NCI-H345 treated with DMSO at 0.1 percent for 48 hours (cell line): ENCODE data around the gene ZNF660.
"Not testable (repeated sequence)": the region's sequence is repeated elsewhere in the genome, so short reads cannot be mapped to it uniquely, and the experiment has no call there.

Experiments
- DNase-seq: peaks from one replicate; lab custom pipeline; 2025; ENCODE audit not compliant: unreplicated experiment; lab: John Stamatoyannopoulos, UW

Gene ZNF660

DNA sequence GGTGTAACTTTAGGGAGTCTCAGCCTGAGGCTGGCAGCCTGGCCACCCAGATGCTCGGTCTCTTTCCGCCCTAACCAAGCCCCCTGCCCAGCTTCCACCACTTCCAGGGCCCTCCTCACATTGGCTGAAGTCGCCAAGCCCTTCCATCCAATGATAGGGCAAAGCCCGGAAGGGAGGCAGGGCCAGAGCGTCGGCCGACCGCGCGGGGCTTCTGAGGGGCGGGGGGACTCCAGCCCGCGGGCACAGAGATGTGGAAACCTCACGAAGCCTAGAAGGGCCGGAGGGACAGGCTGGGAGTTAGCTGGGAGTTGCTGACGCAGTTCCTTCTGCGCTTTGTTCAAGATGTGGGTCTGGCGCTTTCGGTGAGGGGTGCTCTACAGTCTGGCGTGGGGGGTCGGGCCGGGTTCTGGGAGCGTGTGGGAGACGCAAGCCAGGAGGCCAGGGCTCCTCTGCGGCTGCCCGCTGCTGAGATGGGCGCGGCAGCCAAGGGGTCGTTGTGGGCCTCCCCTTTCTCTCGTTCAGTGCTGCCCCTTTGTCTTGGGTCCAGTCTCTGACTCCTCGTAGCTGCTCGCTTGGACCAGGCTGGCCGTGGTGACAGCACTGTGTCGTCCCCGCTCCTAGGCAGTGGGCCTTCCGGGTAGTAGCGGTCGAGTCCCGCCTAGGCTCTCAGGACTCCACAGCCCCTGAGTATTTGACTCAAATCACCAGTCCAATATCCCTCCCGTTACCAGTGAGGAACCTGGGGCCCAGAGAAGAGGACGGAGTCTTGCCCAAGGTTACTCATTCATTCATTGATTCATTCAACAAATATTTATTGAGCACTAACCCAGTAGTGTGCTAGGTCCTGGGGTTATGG lies at the start of gene ZNF660:
ZNF660 (plus strand) TSS at position 319 of the 856 bp plus-strand sequence. CDS start 9,230 bp downstream, outside the sequence.
- peak; percentile 5 for DNase-seq

DNA sequence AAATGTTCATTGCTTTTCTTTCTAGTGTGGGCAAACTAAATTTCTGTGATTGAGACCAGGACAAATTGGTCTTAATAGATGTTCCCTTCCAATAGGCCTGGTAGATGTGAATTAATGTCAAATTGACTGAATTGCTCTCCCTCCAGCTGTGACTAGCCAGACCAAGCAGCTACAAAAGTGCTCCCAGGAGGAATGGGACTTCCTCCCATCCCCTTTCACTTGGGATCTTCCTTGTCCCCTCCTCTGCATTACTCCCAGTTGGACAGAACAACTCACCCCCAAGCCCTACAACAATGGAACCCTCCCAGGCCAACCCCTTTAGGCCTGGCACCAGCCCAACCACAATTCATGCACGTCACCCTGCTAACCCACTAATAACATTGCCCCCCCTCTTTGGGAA lies 49.4 kb upstream of the ZNF660 start:
- no peak for DNase-seq

DNA sequence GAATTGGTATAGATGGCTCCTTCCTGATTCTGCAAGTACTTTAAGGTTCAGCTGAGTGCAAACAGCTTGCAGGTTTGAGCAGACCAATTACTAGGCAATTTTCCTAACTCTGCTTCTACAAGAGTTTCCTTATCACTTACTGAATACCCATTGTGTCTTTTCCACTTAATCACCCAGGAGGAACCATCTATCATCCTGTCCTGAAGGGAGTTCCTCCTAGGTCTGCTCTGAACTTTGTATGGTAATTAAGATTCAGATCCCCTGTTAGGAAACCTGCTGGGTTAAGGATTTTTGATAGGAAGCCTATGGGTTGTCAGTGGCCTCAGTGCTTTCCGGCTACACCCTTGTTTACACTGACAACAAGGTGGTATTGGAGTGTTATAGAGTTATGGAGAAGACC lies 40.0 kb upstream of the ZNF660 start:
- DNase-seq: not testable (repeated sequence)

DNA sequence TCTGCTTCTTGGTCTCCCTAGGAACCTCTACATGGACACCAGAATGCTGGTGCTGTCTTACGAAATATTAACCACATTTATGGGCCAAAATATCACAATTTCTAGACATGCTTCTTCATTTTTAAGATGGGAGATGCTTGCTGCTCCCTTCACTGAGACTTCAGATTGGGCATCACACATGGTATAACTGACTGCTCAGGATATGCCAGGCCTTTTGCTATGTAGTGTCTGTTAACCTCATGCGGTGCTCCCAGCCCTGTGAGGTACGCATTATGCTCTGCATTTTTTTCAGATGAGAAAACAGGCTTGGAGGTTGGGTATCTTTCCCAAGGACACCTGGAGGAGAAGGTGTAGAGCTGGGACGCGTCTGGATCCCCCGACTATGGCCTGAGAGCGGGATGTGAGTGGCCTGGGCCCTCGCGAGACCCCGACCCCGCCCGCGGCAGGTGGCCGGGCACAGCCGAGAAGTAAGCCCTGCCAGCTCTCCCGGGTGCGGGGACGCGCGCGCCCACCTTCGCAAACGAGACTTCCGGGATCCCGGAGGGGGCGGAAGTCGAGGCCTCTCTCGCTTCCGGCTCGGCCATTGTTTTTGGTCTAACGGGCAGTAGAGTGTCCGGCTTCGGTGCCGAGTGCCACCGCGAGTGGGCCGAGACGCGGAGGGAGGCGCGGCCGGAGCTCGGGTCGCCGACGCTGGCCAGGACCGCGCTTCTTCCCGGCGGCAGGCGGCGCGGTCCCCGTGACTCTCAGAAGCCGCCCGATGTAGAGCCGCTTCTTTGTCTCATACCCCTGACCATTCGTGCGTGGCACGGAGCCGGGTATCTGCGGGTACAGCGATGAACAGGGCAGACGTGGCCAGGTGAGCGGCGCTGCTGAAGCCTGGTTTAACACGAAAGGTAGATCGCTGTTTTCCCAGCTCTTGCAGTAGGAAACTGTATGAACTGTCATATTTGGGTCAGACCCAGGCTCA lies 29.9 kb upstream of the ZNF660 start, which contains the start of gene ZKSCAN7:
ZKSCAN7 (plus strand) TSS at position 568 of the 967 bp plus-strand sequence. CDS start 1,855 bp downstream, outside the sequence.
- DNase-seq: peak; percentile 41

DNA sequence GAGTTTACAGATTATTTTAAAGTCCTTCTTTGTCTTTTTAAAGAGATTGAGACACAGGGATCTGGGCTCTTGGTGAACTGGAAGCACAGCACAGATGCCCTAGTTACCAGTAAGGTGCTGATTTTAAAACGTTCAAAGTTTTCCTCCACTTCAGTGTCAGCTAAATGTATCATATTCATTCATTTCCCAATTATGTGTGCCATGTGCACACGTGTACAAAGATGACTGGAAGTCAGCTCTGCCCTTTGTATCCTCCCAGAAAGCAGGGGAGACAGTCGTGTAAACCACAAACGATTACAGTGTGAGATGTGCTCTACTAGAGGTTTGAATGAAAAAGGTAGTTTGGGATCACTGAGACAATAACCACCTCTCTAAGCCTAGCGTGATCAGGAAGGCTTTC lies 29.0 kb upstream of the ZNF660 start:
- no peak for DNase-seq

DNA sequence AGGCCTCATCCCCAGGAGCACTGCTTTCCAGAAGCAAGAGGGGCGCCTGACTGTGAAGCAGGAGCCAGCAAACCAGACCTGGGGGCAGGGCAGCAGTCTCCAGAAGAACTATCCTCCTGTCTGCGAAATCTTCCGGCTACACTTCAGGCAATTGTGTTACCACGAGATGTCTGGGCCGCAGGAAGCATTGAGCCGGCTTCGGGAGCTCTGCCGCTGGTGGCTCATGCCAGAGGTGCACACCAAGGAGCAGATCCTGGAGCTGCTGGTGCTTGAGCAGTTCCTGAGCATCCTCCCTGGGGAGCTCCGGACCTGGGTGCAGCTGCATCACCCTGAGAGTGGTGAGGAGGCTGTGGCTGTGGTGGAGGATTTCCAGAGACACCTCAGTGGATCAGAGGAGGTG lies 27.7 kb upstream of the ZNF660 start:
- no peak for DNase-seq

DNA sequence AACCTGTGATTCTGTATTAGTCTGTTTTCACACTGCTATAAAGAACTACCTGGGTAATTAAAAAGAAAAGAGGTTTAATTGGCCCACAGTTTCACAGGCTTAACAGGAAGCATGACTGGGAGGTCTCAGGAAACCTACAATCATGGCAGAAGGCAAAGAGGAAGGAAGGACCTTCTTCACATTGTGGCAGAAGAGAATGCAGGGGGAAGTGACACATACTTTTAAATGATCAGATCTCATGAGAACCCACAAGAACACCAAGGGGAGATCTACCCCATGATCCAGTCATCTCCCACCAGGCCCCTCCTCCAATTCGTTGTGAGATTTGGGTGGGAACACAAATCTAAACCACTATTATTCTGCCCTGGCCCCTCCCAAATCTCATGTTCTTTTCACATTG lies 23.7 kb upstream of the ZNF660 start:
- no peak for DNase-seq

DNA sequence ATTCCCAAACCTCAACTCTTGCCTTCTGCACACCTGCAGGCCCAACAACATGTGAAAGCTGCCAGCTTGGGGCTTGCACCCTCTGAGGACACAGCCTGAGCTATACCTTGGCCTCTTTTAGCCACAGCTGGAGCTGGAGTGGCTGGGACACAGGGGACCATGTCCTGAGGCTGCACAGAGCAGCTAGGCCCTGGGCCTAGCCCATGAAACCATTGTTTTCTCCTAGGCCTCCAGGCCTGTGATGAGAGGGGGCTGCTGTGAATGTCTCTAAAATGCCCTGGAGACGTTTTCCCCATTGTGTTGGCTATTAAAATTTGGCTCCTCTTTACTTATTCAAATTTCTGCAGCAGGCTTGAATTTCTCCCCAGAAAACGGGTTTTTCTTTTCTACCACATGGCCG lies 22.6 kb upstream of the ZNF660 start:
- DNase-seq: no peak

DNA sequence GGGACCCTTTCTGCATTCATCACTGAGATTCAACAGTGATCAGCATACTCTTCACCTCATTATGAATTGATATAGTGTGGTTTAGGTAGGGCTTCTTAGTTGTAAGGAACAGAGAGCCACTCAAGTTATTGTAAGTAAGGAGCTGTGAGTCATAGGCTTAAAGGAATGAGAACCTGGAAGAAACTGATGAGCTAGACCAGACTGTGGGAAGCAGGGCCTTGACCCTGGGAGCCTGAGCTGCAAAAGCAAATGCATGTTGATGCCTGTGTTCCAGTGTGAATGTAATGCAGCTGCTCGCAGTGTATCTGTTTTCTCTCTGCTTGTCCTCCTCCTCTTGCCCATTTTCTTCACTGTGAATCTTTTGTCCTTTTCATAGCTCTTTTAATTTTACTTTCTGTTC lies 16.2 kb upstream of the ZNF660 start:
- no peak for DNase-seq

DNA sequence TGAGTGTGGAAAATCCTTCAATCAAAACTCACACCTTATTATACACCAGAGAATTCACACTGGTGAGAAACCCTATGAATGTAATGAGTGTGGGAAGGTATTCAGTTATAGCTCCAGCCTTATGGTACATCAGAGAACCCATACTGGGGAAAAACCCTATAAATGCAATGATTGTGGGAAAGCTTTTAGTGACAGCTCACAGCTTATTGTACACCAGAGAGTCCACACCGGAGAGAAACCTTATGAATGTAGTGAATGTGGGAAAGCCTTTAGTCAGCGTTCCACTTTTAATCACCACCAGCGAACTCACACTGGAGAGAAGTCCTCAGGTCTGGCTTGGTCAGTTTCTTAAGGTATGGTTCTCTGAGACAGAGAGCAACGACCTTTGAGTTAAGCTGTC lies 13.7 kb upstream of the ZNF660 start:
- DNase-seq: no peak

DNA sequence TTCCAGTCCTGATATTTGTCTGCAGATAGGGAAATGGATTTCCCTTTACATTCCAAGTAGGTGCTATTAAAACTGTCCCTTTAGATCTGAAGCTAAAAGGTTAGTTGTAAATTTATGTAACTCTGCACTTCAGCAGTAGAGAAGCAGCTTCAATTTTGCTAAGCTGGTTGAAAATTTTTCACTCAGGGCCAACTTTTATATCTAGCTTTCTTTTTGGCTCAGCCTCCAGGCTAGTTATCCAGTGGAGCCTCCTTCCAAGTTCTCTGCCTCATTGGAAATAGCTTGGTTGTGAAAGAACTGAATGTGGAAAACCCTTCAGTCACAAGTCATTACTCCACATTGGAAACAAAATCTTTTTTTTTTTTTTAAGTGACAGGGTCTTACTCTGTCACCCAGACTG lies 8.2 kb upstream of the ZNF660 start:
- DNase-seq: no peak

DNA sequence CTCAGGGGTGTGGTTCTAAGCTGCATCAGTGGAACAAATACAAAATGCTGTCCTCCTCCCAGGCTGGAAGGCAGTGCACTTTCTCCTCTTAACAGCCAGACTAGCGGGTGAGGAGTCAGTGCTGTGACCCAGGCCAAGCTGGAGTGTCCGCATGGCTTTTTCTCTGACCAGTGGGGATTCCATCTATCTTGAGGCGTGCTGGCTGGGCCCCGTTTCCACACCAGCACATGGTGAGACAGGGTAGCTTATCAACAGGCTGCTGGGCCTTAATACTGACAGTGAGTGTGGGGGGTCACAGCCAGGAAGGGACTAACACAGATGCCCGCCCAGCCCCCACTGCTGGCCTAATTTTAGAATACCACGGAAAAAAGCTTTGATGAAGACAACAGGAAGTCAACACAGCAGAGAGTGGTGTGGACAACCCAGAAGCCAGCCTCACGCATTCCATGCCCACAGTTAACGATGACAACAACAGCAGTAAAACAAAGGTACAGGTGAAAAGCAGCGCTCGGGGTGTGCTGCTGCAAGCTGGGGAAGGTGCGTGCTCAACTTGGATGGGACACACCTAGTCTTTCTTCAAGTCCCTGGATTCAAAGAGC lies 7.3 kb upstream of the ZNF660 start:
- not testable (repeated sequence) for DNase-seq

DNA sequence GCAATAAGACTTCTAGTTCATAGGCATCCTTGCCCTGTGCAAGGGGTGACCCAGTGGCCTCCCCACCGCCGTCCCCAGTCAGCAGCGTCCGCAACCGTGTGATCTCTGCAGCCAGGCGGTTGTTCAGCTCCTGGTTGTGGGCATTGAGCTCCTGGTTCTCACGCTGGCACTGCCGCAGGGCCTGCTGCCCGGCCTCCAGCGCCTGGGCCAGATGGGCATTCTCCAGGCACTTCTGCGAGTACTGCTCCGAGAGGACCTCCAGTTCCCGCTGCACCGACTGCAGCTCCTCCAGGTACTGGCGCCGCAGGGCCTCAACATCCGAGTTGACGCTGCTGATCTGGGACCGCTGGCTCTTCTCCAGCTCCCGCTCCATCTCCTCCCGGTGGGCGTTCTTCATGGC lies 6.4 kb upstream of the ZNF660 start:
- DNase-seq: not testable (repeated sequence)

DNA sequence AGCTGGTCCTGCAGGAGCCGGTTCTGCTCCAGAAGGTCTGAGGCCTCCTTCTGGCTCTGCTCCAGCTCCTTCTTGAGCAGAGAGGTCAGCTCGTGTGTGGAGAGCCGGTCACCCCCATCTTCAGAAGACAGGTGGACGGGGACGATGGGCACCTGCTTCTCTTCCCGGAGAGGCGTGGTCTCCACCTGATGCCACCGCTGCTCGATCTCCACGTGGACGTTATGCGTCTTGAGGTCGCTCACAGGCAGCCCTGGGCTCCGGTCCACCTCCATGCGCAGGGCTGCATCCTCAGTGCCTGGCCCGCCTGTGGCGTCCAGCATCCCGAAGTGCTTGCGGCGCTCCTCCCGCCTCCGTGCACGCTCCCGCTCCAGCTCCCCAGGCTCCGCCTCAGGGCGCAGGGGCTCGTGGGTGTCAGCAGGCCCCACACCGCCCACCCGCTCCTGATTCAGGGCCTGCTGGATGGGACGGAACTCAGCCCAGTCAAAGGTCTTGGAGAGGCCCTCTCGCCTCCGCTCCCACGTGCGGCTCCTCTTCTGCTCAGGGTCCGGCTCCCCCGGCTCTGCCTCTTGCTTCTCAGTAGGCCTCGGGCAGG lies 5.7 kb upstream of the ZNF660 start:
- not testable (repeated sequence) for DNase-seq

DNA sequence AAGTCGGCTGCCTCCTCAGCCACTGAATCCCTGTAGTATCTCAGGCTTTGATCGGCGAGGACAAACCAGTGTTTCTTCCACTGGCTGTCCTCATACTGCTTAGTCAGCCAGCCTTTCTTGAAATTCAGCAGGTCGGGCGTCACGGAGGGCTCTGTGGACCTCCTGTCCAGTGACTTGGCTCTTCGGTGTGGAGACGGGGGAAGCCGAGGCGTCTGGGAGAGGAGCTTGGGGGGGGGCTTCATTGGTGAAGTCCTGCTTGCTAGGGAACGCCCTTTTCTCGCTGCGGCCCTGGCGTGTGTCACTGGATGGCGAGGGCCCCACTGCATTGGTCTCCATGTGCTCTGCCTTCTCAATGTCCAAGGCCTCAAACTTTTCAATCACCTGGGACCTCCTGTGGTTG lies 5.0 kb upstream of the ZNF660 start:
- DNase-seq: not testable (repeated sequence)

DNA sequence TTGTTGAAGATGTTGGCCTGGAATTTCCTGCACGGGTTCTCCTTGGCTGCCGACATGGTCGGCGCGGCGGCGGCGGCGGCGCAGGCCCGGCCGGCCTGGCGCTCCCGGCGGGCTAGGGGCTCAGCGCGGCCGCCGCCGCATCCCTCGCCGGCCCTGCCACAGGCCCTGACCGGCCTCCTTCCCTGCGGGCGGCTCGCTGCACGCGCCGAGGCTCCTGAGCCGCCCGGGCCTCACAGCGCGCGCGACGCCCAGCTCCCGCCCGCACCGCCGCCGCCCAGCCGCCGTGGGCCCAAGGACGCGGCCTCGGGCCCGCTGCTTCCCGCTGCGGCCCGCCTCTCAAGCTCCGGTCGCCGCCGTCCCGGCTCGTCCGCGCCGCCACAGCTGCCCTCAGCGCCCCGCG lies 3.8 kb upstream of the ZNF660 start:
- DNase-seq: not testable (repeated sequence)

DNA sequence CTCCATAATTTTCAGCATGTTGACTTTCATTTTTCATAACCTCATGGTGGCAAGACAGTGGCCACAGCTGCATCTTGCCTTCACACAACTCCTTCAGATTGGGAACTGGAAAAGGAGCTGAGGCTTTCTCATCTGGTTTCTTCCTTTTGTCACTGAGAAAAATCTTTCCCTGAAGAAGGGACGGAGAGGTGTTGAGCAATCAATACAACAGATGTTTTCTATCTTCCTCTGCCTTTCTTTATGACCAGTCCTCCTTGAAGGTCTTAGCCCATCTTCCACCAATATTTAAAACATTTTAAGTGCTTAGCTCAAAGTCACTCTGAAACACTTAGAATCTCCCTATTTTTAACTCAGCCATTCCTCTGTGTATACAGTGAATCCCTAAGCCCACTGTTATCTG lies 11.9 kb downstream of the ZNF660 start:
- DNase-seq: no peak

DNA sequence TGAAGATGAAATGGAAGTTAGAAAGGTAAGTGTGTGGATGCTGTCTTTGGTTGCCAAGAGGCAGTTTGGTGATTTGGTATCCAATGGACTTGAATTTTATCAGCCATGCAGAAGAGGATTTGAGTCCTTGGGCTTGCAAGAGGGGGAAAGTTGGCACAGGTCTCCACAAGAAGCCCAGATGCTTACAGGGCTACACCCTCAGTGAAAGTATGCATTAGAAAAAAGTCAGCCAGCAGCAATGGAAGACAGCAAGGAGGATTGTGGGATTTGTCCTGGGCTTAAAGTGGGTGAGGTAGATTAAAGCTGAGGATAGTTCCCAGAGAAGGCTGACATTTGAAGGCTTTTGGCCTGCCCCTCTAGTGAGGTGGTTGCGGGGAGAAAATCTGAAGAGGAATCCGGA lies 17.0 kb downstream of the ZNF660 start:
- DNase-seq: no peak

DNA sequence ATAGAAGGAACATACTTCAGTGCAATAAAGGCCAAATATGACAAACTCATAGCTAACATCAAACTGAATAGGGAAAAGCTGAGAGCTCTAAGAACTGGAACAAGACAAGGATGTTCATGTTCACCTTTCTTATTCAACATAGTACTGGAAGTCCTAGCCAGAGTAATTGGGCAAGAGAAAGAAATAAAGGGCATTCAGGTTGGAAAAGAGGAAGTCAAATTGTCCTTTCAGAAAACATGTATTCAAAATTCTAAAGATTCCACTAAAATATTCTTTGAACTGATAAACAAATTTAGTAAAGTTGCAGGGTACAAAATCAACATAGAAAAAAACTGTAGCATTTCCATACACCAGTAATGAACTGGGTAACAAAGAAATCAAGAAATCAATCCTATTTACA lies 27.9 kb downstream of the ZNF660 start:
- no peak for DNase-seq

DNA sequence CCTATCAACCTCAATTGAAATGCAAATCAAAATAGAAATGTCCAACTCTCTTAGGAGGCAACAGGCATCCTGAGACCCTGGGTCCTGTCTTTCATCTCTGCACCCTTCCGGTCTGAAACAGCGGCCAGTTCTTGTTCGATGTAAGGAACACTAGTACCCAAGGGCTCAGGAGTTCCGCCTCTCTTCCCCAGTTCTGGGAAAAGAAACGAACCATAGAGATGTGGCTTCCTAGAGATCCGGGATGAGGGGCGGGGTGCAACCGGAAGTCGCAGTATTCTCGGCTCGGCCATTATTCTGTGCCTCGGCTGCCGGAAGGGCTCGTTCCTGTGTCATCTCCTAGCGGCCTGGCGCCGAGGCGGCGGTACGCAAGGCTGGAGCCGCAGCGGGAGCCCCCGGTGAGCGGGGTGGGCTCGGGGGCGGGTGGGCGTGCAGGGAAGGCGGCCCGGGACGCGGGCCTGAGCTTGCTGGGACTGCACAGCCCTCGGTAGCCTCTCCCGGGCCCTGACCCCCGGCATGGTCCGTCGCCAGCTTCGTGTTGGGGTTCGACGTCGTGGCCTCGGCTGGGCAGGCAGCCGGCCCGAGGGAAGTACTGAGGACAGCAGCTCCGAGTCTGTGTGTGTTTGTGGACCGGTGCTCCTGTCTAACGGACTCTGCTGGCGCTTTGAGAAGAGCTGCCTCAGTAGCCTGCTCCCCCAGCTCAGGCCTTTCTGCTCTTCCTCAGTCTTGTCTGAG lies 40.2 kb downstream of the ZNF660 start, which contains the start of gene ZNF197:
ZNF197 (plus strand) TSS at position 288 of the 732 bp plus-strand sequence. CDS start 4,119 bp downstream, outside the sequence.
- DNase-seq: peak; percentile 50
